Measurements from ENCODE around the gene KLHL26.
"Not testable (repeated sequence)": the region's sequence is repeated elsewhere in the genome, so short reads cannot be mapped to it uniquely, and the experiment has no call there.

The KLHL26 gene

GRCh38 chr19:18672606-18673337, 35.9 kb downstream of the KLHL26 start:
- no peak for DNase-seq

GRCh38 chr19:18674616-18675015, 37.8 kb downstream of the KLHL26 start:
- in situ Hi-C loops (cut with MboI; ENCODE audit: low pct_unique_long_range_greater_than_20kb, low sequenced_read_pairs): no loop called here
- DNase-seq: no peak

More at GRCh38 chr19:18672606-18673337, 35.9 kb downstream of the KLHL26 start:
- in situ Hi-C loops (cut with MboI; ENCODE audit: low pct_unique_long_range_greater_than_20kb, low sequenced_read_pairs): no loop called here

GRCh38 chr19:18675779-18676178, 39.0 kb downstream of the KLHL26 start:
- DNase-seq: peak; percentile 48

GRCh38 chr19:18676692-18677091, 39.9 kb downstream of the KLHL26 start:
- in situ Hi-C loops (cut with MboI; ENCODE audit: low pct_unique_long_range_greater_than_20kb, low sequenced_read_pairs): no loop called here
- DNase-seq: no peak

More at GRCh38 chr19:18675779-18676178, 39.0 kb downstream of the KLHL26 start:
- in situ Hi-C loops (cut with MboI; ENCODE audit: low pct_unique_long_range_greater_than_20kb, low sequenced_read_pairs): no loop called here

- no peak for DNase-seq
Measured at GRCh38 chr19:18677156-18677555, 40.3 kb downstream of the KLHL26 start.

GRCh38 chr19:18680148-18680547, 43.3 kb downstream of the KLHL26 start:
- in situ Hi-C loops (cut with MboI; ENCODE audit: low pct_unique_long_range_greater_than_20kb, low sequenced_read_pairs); DNase-seq: not testable (repeated sequence)

More at GRCh38 chr19:18677156-18677555, 40.3 kb downstream of the KLHL26 start:
- in situ Hi-C loops (cut with MboI; ENCODE audit: low pct_unique_long_range_greater_than_20kb, low sequenced_read_pairs): no loop called here

GRCh38 chr19:18682807-18683108, 45.9 kb downstream of the KLHL26 start:
- in situ Hi-C loops (cut with MboI; ENCODE audit: low pct_unique_long_range_greater_than_20kb, low sequenced_read_pairs): no loop called here
- DNase-seq: no peak

GRCh38 chr19:18683109-18683957, 46.5 kb downstream of the KLHL26 start, which contains the start of gene CRTC1:
Gene CRTC1 (plus strand): TSS chr19:18683680. CDS start chr19:18683703, 23 bp downstream.
- in situ Hi-C loops (cut with MboI; ENCODE audit: low pct_unique_long_range_greater_than_20kb, low sequenced_read_pairs): no loop called here
- DNase-seq: peak; percentile 79

- in situ Hi-C loops (cut with MboI; ENCODE audit: low pct_unique_long_range_greater_than_20kb, low sequenced_read_pairs): no loop called here
- no peak for DNase-seq
Measured at GRCh38 chr19:18683958-18684641, 47.3 kb downstream of the KLHL26 start.

GRCh38 chr19:18684642-18684993, 47.8 kb downstream of the KLHL26 start:
- no peak for DNase-seq
- in situ Hi-C loops (cut with MboI; ENCODE audit: low pct_unique_long_range_greater_than_20kb, low sequenced_read_pairs): no loop called here

GRCh38 chr19:18685597-18686190, 48.9 kb downstream of the KLHL26 start:
- in situ Hi-C loops (cut with MboI; ENCODE audit: low pct_unique_long_range_greater_than_20kb, low sequenced_read_pairs): no loop called here
- DNase-seq: no peak

- in situ Hi-C loops (cut with MboI; ENCODE audit: low pct_unique_long_range_greater_than_20kb, low sequenced_read_pairs): no loop called here
Measured at GRCh38 chr19:18687740-18688465, 51.1 kb downstream of the KLHL26 start.

GRCh38 chr19:18696023-18696422, 59.2 kb downstream of the KLHL26 start:
- no peak for DNase-seq
- in situ Hi-C loops (cut with MboI; ENCODE audit: low pct_unique_long_range_greater_than_20kb, low sequenced_read_pairs): no loop called here

More at GRCh38 chr19:18687740-18688465, 51.1 kb downstream of the KLHL26 start:
- DNase-seq: no peak

- in situ Hi-C loops (cut with MboI; ENCODE audit: low pct_unique_long_range_greater_than_20kb, low sequenced_read_pairs): no loop called here
- DNase-seq: no peak
Measured at GRCh38 chr19:18697680-18698079, 60.9 kb downstream of the KLHL26 start.

GRCh38 chr19:18698321-18699167, 61.7 kb downstream of the KLHL26 start:
- in situ Hi-C loops (cut with MboI; ENCODE audit: low pct_unique_long_range_greater_than_20kb, low sequenced_read_pairs): no loop called here

GRCh38 chr19:18699403-18700054, 62.7 kb downstream of the KLHL26 start:
- in situ Hi-C loops (cut with MboI; ENCODE audit: low pct_unique_long_range_greater_than_20kb, low sequenced_read_pairs): no loop called here
- DNase-seq: no peak

More at GRCh38 chr19:18698321-18699167, 61.7 kb downstream of the KLHL26 start:
- no peak for DNase-seq

GRCh38 chr19:18700501-18701249, 63.8 kb downstream of the KLHL26 start:
- DNase-seq: no peak
- in situ Hi-C loops (cut with MboI; ENCODE audit: low pct_unique_long_range_greater_than_20kb, low sequenced_read_pairs): no loop called here
